GM12873 (cell line): ENCODE results near the gene PPM1M.

Experiments used
- TF ChIP-seq, protein P1 (sequence below): IDR thresholded peaks from 2 replicates; pipeline ENCODE4 v1.5.1; 2012; ENCODE audit warnings: low read depth, mild to moderate bottlenecking, moderate library complexity, low read length, control low read depth; ENCODE audit not compliant: insufficient read depth; ENCODE audit errors: missing control alignments

The PPM1M gene

DNA sequence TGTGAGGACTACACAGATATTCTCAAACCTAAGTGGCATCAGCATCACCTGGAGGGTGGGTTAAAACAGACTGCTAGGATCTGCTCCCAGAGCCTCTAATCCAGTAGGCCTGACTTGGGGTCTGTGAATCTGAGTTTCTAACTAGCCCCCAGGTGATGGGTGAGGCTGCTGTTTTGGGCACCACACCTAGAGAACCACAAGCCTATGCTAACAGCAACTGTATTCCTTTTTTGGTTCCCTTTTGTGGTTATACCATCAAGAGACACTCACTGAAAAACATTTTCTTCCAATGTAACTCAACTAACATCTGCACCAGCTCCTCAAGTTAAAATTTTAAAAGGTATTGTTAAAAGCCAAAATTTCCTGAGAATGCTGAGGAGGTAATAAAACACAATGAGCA is 16.9 kb downstream of the PPM1M start:
- TF ChIP-seq, protein P1, sequence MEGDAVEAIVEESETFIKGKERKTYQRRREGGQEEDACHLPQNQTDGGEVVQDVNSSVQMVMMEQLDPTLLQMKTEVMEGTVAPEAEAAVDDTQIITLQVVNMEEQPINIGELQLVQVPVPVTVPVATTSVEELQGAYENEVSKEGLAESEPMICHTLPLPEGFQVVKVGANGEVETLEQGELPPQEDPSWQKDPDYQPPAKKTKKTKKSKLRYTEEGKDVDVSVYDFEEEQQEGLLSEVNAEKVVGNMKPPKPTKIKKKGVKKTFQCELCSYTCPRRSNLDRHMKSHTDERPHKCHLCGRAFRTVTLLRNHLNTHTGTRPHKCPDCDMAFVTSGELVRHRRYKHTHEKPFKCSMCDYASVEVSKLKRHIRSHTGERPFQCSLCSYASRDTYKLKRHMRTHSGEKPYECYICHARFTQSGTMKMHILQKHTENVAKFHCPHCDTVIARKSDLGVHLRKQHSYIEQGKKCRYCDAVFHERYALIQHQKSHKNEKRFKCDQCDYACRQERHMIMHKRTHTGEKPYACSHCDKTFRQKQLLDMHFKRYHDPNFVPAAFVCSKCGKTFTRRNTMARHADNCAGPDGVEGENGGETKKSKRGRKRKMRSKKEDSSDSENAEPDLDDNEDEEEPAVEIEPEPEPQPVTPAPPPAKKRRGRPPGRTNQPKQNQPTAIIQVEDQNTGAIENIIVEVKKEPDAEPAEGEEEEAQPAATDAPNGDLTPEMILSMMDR = no peak

DNA sequence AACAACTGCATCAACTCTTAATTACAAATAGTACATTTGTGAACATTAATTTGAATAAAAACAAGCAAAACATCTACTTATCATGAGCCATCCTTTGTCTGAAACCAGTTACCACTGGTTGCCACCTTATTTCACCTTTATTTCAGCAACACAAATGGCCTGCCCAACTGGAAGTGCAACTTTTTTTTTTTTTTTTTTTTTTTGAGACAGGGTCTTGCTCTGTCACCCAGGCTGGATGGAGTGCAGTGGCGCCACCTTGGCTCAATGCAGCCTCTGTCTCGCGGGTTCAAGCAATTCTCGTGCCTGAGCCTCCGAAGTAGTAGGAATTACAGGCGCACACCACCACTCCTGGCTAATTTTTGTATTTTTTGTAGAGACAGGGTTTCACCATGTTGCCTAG is 19.8 kb downstream of the PPM1M start:
- TF ChIP-seq, protein P1 = no peak

DNA sequence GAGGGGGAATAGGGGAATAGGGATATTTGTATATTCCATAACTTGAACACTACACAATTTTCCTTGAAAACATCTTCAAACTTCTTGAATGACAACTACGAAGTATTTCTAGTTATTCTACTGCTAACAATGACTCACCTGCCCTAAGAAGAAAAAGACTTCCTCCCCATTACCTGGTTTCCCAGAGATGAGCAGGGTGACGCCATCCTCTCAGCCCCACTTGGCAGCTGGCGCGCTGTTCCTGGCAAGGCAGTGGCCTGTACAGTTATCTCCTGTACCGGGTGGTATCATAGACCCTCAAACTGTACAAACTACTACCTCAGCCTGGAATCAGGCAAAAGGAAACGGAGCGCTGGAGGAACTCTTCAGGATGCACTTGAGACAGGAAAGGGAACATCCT is 22.5 kb downstream of the PPM1M start:
- TF ChIP-seq, protein P1 = no peak

DNA sequence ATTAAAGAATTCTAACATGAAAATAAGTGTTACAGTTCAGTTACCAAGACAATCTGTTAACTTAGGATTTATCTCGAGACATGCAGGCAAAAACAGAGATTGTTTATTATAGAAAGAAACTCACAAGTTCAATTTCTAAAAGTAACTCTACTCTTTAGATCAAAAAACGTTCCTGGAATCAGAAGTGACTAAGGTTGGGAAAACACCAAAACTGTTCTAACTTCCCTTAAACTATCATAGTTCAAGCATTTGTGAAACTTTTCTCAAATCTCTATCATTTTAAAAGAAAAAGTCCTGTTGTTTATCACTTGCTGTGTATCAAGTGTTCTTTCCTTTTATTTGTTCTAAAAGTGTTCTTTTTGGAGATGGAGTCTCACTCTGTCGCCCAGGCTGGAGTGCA is 24.2 kb downstream of the PPM1M start:
- TF ChIP-seq, protein P1 = no peak

DNA sequence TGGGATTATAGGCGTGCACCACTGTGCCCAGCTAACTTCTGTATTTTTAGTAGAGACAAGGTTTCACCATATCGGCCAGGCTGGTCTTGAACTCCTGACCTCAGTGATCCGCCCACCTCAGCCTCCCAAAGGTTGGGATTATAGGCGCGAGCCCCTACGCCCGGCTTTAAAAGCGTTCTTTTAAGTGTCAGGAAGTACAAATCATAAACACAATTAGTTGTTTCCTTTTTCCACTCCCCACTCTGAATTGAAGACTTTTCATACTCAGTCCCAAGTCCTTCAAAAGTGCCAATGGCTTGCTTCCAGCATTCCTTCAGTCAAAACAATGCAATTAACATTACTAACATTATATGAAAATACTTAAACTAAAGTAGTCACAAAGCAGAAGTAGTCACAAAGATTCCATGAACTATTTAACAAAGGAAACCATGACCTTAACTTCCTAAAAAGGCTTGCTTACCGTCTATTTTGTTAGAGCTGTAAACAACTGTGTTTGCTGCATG is 24.7 kb downstream of the PPM1M start:
- TF ChIP-seq, protein P1 = no peak

DNA sequence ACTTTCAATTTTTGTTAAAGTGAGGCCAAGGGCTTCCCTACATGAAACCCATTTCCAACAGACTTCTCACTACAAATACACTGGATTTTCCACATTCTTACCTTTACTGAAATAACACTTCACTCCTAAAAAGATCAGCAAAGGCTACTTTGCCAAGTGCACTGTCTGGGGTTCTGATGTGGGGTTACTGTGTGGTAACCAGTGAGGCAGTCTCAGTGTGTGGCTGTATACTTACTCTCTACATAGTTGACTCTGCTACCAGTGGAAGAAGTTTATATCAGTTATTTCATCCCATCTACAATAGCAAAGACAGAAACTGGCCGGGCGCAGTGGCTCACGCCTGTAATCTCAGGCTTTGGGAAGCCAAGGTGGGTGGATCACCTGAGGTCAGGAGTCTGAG is 27.3 kb downstream of the PPM1M start:
- TF ChIP-seq, protein P1 = no peak

DNA sequence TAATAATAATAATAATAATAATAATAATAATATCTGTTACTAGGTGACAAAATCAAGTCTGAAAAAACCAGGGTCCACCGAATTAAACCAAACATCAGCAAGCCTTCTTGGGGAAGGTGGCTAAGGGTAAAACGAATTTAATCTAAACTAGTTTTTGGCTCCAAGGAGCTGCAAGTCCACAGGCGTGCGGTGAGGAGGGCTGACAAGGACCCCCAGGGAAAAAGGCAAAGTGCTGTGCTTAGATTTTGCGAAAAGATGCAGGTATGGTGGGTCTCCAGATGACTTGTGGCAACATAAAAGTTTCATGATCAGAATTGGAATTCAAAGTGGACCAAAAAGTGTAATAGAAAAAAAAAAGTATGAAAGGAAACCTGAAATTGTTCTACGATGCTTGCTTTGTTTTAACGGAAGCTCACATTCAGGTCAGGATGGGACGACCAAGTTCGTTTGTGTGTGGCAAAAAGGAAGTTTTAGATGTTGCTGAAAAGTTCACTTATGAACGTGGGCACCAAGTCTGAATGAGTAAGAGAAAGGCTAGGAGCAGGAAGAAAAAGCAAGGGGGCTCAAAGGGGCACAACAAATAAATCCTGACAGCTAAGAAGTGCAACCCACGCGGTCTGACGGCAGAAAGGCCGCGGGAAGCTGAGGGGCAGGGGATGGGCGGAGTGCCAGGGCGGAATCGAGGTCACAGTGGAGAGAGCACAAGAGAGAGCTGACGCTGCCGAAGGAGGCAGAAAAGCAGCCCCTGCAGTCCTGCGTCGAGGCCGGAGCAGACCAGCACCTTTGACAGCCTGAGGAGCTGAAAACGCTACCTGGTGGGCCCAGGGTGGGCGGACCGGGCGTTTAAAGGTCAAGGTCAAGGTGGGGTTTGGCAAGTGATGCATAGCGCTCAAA is 31.8 kb downstream of the PPM1M start:
- TF ChIP-seq, protein P1 = no peak
